ENCODE results near the gene ZSWIM5. TPM values are rescaled to one million over a fixed set of nuclear protein-coding genes. Genes with fewer than 3 reads are reported as not detected.

Gene ZSWIM5
- total RNA-seq, 6 experiments from 2014 or later, result 0.03 to 0.05 TPM; not detected in 4

DNA sequence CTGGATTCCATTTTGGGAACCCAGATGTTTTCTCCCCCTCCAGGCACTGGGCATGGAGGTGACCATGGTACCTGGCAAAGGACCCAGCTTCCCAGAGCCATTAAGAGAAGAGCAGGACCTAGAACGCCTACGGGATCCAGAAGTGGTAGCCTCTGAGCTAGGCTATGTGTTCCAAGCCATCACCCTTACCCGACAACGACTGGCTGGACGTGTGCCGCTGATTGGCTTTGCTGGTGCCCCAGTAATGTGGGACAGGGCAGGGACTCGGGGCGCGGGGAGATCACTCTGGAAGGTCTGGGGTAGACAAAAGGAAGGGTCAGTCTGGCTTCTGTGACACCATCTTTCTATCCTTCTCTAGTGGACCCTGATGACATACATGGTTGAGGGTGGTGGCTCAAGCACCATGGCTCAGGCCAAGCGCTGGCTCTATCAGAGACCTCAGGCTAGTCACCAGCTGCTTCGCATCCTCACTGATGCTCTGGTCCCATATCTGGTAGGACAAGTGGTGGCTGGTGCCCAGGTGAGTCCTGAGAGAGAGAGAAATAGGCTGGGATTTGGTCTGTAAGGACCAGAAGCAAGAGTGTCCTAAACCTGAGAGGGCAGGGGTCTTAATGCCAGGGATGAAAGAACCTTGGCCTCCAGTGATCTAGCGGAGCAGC is 192.7 kb downstream of the ZSWIM5 start:
- H3K4me1 Mint-ChIP-seq (ENCODE audit: low read depth), result peaks cover 48% of the 10 kb centered on the region
- no peak for DNase-seq
- peaks cover 16% of the 10 kb centered on the region for H3K36me3 Mint-ChIP-seq (ENCODE audit: low read depth)
- peak overlapping the region; percentile 85; the same call in 1 of the 2 replicates for H3K27ac Mint-ChIP-seq
- H3K27me3 Mint-ChIP-seq (ENCODE audit: insufficient read depth), result no peaks in the 10 kb centered on the region
- no peaks in the 10 kb centered on the region for H3K9me3 Mint-ChIP-seq
- peak overlapping the region; percentile 91 for H3K4me3 Mint-ChIP-seq
- TF ChIP-seq, protein P1, sequence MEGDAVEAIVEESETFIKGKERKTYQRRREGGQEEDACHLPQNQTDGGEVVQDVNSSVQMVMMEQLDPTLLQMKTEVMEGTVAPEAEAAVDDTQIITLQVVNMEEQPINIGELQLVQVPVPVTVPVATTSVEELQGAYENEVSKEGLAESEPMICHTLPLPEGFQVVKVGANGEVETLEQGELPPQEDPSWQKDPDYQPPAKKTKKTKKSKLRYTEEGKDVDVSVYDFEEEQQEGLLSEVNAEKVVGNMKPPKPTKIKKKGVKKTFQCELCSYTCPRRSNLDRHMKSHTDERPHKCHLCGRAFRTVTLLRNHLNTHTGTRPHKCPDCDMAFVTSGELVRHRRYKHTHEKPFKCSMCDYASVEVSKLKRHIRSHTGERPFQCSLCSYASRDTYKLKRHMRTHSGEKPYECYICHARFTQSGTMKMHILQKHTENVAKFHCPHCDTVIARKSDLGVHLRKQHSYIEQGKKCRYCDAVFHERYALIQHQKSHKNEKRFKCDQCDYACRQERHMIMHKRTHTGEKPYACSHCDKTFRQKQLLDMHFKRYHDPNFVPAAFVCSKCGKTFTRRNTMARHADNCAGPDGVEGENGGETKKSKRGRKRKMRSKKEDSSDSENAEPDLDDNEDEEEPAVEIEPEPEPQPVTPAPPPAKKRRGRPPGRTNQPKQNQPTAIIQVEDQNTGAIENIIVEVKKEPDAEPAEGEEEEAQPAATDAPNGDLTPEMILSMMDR (IDR thresholded peaks at IDR 0.05), result no peak

DNA sequence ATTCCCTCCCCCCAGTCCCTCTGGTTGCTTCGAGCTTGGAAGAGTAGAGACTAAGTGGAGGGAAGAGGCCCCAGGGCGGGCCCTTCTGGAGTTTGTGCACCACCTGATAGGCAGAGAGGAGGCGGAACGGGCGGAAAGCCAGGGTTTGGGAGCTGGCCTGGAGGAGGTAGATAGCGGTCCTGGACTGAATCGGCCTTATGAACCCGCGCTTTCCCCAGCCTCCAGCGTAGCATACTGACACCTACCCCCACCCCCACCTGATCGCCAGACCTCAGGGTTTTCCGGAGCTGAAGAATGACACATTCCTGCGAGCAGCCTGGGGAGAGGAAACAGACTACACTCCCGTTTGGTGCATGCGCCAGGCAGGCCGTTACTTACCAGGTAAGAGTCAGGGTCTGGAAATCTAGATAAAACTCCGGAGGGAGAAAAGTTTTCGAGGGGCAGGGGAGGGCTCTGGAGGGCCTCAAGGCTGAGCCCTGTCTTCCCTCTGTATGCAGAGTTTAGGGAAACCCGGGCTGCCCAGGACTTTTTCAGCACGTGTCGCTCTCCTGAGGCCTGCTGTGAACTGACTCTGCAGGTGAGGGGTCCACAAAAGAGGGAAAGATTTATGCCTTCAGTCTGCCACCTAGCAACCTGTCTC is 193.6 kb downstream of the ZSWIM5 start:
- peaks cover 48% of the 10 kb centered on the region for H3K4me1 Mint-ChIP-seq (ENCODE audit: low read depth)
- TF ChIP-seq, protein P1 (IDR thresholded peaks at IDR 0.05), result no peak
- peaks cover 20% of the 10 kb centered on the region for H3K36me3 Mint-ChIP-seq (ENCODE audit: low read depth)
- peak overlapping the region; percentile 85 for H3K27ac Mint-ChIP-seq
- no peaks in the 10 kb centered on the region for H3K9me3 Mint-ChIP-seq
- H3K4me3 Mint-ChIP-seq, result peak overlapping the region; percentile 91
- peak; percentile 66 for DNase-seq
- H3K27me3 Mint-ChIP-seq (ENCODE audit: insufficient read depth), result no peaks in the 10 kb centered on the region

DNA sequence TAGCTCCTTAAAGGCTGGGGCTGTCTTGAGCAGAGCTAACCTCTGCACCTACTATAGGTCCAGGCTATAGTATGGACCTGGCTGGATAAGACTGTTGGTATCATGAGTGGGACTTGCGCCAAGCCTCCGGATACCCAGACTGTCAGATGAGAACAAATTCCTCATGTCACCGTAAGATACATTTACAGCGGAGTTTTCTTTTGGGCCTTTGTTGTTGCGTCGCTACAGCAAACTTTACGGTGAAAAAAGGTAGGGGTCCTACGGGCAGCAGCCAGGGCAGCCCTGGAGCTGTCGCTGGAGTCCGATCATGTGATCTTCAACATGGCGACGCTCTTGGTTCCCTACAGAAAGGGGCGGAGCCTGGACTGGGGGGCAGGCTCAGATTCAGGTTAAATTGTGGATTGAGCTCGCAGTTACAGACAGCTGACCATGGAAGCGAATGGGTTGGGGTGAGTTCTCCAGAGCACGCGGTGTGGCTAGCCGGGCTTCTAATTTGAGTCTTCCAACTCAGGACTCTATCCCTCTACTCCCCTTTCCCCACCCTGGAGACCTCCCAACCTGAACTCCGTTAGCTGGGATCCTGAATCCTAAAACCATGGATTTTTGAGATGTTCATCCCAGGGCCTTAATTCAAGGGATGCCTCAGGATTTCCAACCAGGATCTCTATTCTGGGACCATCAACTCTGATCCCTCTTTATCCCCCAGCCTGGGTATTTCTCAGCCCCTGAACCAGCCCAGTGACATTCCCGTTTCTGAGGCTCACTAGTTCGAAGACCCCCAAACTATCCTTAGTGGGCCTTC is 194.4 kb downstream of the ZSWIM5 start, which contains the start of gene UROD:
TSS of gene UROD (plus strand) at position 418 of the 802 bp plus-strand sequence. CDS start at position 430, 12 bp downstream.
- Mint-ChIP-seq H3K9me3 (no peaks in the 10 kb centered on the region), H3K4me1 (ENCODE audit: low read depth) (peaks cover 48% of the 10 kb centered on the region), H3K36me3 (ENCODE audit: low read depth) (peaks cover 24% of the 10 kb centered on the region), H3K27me3 (ENCODE audit: insufficient read depth) (no peaks in the 10 kb centered on the region), H3K4me3 (peak within 1 kb of the TSS; percentile 91), H3K27ac (peak within 1 kb of the TSS; percentile 85)
- TF ChIP-seq, protein P1 (IDR thresholded peaks at IDR 0.05), result no peak
- peak; percentile 93 for DNase-seq

DNA sequence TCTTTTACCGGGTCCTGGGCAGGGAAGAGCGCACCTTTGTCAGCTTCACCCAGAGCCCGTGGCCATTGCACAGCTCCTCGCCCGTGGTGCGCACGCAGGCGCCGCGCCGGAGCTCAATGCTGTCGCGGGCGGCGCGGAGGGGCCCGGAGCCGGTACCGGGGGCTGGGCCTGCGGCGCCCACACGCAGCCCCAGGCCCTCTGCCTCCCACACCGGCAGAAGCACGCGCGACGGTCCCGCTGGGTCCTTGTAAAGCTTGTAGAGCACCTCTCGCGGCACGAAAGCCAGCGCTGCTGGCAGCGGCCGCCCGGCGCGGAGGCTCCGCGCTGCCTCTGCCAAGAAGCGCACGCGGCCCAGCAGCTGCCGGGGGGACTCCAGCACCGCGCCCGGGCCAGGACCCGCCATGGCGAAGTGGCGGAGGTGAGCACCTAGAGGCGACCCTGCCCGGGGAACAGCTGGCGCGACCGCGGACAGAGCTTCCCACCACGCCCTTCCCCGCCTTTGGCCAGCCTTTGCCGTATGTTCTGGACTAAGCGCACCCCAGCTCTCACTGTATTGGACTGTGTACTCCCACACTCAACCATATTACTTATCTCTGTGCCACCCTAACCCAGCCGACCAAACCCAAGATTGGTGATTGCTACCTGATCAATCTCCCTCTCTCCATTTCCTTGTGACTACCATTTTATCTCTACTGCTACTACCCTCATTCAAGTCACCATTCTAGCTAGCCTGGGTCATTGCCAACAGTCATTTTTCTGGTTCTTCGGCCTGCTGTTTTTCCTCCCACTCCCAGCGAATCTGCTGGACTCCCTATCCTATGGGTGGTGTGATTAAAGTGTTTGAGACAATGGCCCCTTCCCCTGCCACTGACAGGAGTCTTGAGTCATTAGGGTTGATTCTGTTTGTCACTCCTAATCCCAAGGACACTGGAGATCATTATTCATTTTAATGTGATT is 195.3 kb downstream of the ZSWIM5 start, which contains the start of gene HECTD3:
TSS of gene HECTD3 (minus strand) at position 470 of the 957 bp plus-strand sequence. CDS start at position 403, 67 bp downstream.
- H3K4me1 Mint-ChIP-seq (ENCODE audit: low read depth), result peaks cover 48% of the 10 kb centered on the region
- TF ChIP-seq, protein P1 (IDR thresholded peaks at IDR 0.05), result no peak
- no peaks in the 10 kb centered on the region for H3K27me3 Mint-ChIP-seq (ENCODE audit: insufficient read depth)
- DNase-seq, result peak; percentile 50
- H3K4me3 Mint-ChIP-seq, result peak within 1 kb of the TSS; percentile 91
- H3K27ac Mint-ChIP-seq, result peak within 1 kb of the TSS; percentile 85
- no peaks in the 10 kb centered on the region for H3K9me3 Mint-ChIP-seq
- peaks cover 24% of the 10 kb centered on the region for H3K36me3 Mint-ChIP-seq (ENCODE audit: low read depth)

Measured in HFFc6 (cell line).